Osteocyte (in vitro differentiated cells): ENCODE results near the gene SYNDIG1. TPM values are rescaled to one million over a fixed set of nuclear protein-coding genes. Genes with fewer than 3 reads are reported as not detected.
A peak's percentile ranks its signal among the peaks of the same experiment; 100 is the strongest.

ENCODE experiments used
- DNase-seq: peaks from one replicate; pipeline ENCODE4 v3.0.0; 2021; ENCODE audit warnings: mixed read lengths; ENCODE audit not compliant: unreplicated experiment; ENCODE audit errors: extremely low spot score
- H3K27ac Mint-ChIP-seq: one replicate; pipeline ENCODE4 v1.8.0; 2021; ENCODE audit warnings: mild to moderate bottlenecking, mixed read lengths; ENCODE audit not compliant: unreplicated experiment
- H3K27me3 Mint-ChIP-seq: one replicate; pipeline ENCODE4 v1.8.0; 2021; ENCODE audit warnings: mixed read lengths; ENCODE audit not compliant: unreplicated experiment
- H3K36me3 Mint-ChIP-seq: one replicate; pipeline ENCODE4 v1.8.0; 2021; ENCODE audit warnings: mixed read lengths; ENCODE audit not compliant: unreplicated experiment
- H3K4me1 Mint-ChIP-seq: one replicate; pipeline ENCODE4 v1.8.0; 2021; ENCODE audit warnings: mixed read lengths; ENCODE audit not compliant: unreplicated experiment
- H3K4me3 Mint-ChIP-seq: one replicate; pipeline ENCODE4 v1.8.0; 2021; ENCODE audit warnings: mild to moderate bottlenecking, moderate library complexity, mixed read lengths; ENCODE audit not compliant: unreplicated experiment
- H3K9me3 Mint-ChIP-seq: one replicate; pipeline ENCODE4 v1.8.0; 2021; ENCODE audit warnings: mixed read lengths; ENCODE audit not compliant: unreplicated experiment
- CTCF ChIP-seq: fragments of 200-600 bp; sonication (generic); IDR thresholded peaks from 2 replicates; pipeline ENCODE4 v1.5.0; 2021; ENCODE audit warnings: antibody characterized with exemption, mild to moderate bottlenecking, moderate library complexity
- total RNA-seq: library from RNA; stranded (reverse); gene quantifications from 2 replicates; pipeline ENCODE4 v1.2.1, GENCODE V29; 2021

The SYNDIG1 gene
- total RNA-seq, 1 donor from 2014 or later = 0.40 TPM

GRCh38 chr20:24465159-24465558 is 4.3 kb upstream of the SYNDIG1 start:
- peaks cover 49% of the 10 kb centered on the region for H3K27me3 Mint-ChIP-seq
- no peak for DNase-seq
- H3K9me3 Mint-ChIP-seq = no peaks in the 10 kb centered on the region

GRCh38 chr20:24465730-24466129 is 3.7 kb upstream of the SYNDIG1 start:
- Mint-ChIP-seq H3K4me3 (no peak overlapping the region), H3K9me3 (no peaks in the 10 kb centered on the region), H3K4me1 (peaks cover 6% of the 10 kb centered on the region), H3K36me3 (no peaks in the 10 kb centered on the region), H3K27ac (no peak overlapping the region), H3K27me3 (peaks cover 54% of the 10 kb centered on the region)
- no peak for TF ChIP-seq CTCF
- no peak for DNase-seq

More at GRCh38 chr20:24465159-24465558, 4.3 kb upstream of the SYNDIG1 start:
- TF ChIP-seq CTCF = no peak
- H3K36me3 Mint-ChIP-seq = no peaks in the 10 kb centered on the region
- H3K27ac Mint-ChIP-seq = no peak overlapping the region
- peaks cover 3% of the 10 kb centered on the region for H3K4me1 Mint-ChIP-seq
- no peak overlapping the region for H3K4me3 Mint-ChIP-seq

- Mint-ChIP-seq H3K27ac (no peak overlapping the region), H3K4me1 (peaks cover 10% of the 10 kb centered on the region), H3K36me3 (no peaks in the 10 kb centered on the region), H3K9me3 (no peaks in the 10 kb centered on the region), H3K4me3 (peak overlapping the region; percentile 35), H3K27me3 (peaks cover 74% of the 10 kb centered on the region)
- TF ChIP-seq CTCF = no peak
- no peak for DNase-seq
Measured at GRCh38 chr20:24468401-24469115, 871 bp upstream of the SYNDIG1 start.

- DNase-seq = no peak
- Mint-ChIP-seq H3K36me3 (no peaks in the 10 kb centered on the region), H3K27ac (no peak overlapping the region), H3K4me3 (peak overlapping the region; percentile 55), H3K9me3 (no peaks in the 10 kb centered on the region), H3K4me1 (peaks cover 10% of the 10 kb centered on the region), H3K27me3 (peaks cover 75% of the 10 kb centered on the region)
- no peak for TF ChIP-seq CTCF
Measured at GRCh38 chr20:24469894-24470745, 691 bp downstream of the SYNDIG1 start.
